ENCODE data around the gene ZNF521.

- TF ChIP-seq POLR2A (IDR thresholded peaks at IDR 0.05): no peak
- no peak for TF ChIP-seq POLR2AphosphoS5 (IDR thresholded peaks at IDR 0.05)
- no peak for TF ChIP-seq CTCF (IDR thresholded peaks at IDR 0.05 in 8 of 11, conservative IDR thresholded peaks at IDR 0.05 in 3 of 11)
These were observed 47.6 kb upstream of the ZNF521 start for GRCh38 chr18:25399554-25399953.
